KMS-11 (cell line): ENCODE data around the gene POLR2L.

Source experiments
- H2AFZ ChIP-seq: fragments of 200-600 bp; sonication (generic); 2 replicates; pipeline ENCODE4 v1.6.1; 2016; ENCODE audit warnings: antibody characterized with exemption, mixed run types, low read depth
- H3K27ac ChIP-seq: fragments of 200-600 bp; sonication (generic); 2 replicates; pipeline ENCODE4 v1.6.1; 2016; ENCODE audit warnings: mild to moderate bottlenecking, mixed run types
- H3K27me3 ChIP-seq: fragments of 200-600 bp; sonication (generic); 2 replicates; pipeline ENCODE4 v1.6.1; 2017; ENCODE audit warnings: mild to moderate bottlenecking, low read depth, mixed run types, moderate library complexity; ENCODE audit not compliant: insufficient read depth
- H3K36me3 ChIP-seq: fragments of 200-600 bp; sonication (generic); 2 replicates; pipeline ENCODE4 v1.6.1; 2017; ENCODE audit warnings: mild to moderate bottlenecking, mixed run types; ENCODE audit not compliant: insufficient read depth
- H3K4me1 ChIP-seq: fragments of 200-600 bp; sonication (generic); 2 replicates; pipeline ENCODE4 v1.6.1; 2016; ENCODE audit warnings: mild to moderate bottlenecking, low read depth, mixed run types; ENCODE audit not compliant: poor library complexity, severe bottlenecking
- H3K4me2 ChIP-seq: fragments of 200-600 bp; sonication (generic); 2 replicates; pipeline ENCODE4 v1.7.0; 2016; ENCODE audit warnings: mild to moderate bottlenecking, mixed run types
- H3K4me3 ChIP-seq: fragments of 200-600 bp; sonication (generic); IDR thresholded peaks from 2 replicates; pipeline ENCODE4 v1.6.1; 2017; ENCODE audit warnings: low read depth, low read length, mixed read lengths; ENCODE audit not compliant: insufficient read depth
- H3K79me2 ChIP-seq: fragments of 200-600 bp; sonication (generic); 2 replicates; pipeline ENCODE4 v1.6.1; 2016; ENCODE audit warnings: low read depth, mixed run types; ENCODE audit not compliant: insufficient read depth
- H3K9ac ChIP-seq: fragments of 200-600 bp; sonication (generic); 2 replicates; pipeline ENCODE4 v1.6.1; 2016; ENCODE audit warnings: mild to moderate bottlenecking, mixed run types
- H4K20me1 ChIP-seq: fragments of 200-600 bp; sonication (generic); 2 replicates; pipeline ENCODE4 v1.6.1; 2016; ENCODE audit warnings: mild to moderate bottlenecking, mixed run types; ENCODE audit not compliant: insufficient read depth
- CTCF ChIP-seq: fragments of 200-600 bp; sonication (generic); conservative IDR thresholded peaks from 2 replicates; pipeline ENCODE4 v1.6.1; 2017; ENCODE audit warnings: low read depth, mild to moderate bottlenecking, antibody characterized with exemption, low read length, moderate library complexity, mixed read lengths

Gene POLR2L

DNA sequence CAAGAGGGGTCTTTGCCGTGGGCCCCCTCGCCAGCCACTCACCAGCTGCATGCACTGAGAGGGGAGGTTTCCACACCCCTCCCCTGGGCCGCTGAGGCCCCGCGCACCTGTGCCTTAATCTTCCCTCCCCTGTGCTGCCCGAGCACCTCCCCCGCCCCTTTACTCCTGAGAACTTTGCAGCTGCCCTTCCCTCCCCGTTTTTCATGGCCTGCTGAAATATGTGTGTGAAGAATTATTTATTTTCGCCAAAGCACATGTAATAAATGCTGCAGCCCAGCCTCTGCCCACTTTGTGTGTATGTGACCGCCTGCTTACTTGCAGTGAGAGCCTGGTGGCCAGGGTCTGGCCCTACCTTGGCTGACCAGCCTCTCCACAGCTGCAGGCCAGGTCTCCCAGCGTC is 17.4 kb downstream of the POLR2L start:
- no peaks in the 10 kb centered on the region for H3K36me3 ChIP-seq

DNA sequence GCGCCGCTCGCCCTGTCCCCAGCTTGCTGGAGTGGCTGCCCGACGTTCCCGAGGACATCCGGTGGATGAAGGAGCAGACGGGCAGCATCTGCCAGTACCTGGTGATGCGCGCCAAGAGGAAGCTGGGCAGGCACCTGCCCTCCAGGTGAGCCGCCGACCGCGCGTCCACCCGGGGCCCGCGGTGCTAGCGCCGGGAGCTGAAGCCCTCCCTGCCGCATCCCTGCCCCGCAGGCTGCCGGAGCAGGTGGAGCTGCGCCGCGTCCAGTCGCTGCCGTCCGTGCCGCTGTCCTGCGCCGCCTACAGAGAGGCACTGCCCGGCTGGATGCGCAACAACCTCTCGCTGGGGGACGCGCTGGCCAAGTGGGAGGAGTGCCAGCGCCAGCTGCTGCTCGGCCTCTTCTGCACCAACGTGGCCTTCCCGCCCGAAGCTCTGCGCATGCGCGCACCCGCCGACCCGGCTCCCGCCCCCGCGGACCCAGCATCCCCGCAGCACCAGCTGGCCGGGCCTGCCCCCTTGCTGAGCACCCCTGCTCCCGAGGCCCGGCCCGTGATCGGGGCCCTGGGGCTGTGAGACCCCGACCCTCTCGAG is 17.9 kb downstream of the POLR2L start:
- Histone ChIP-seq H4K20me1 (no peaks in the 10 kb centered on the region), H3K4me3 (no peak overlapping the region), H3K27me3 (peaks cover 13% of the 10 kb centered on the region), H3K9ac (no peak overlapping the region), H3K4me2 (no peak overlapping the region), H3K79me2 (no peaks in the 10 kb centered on the region; the same call in 1 of the 2 replicates), H3K27ac (no peak overlapping the region), H2AFZ (no peak overlapping the region), H3K36me3 (no peaks in the 10 kb centered on the region), H3K4me1 (peaks cover 39% of the 10 kb centered on the region)
- TF ChIP-seq CTCF: no peak

More for the DNA sequence above, 17.4 kb downstream of the POLR2L start:
- no peak overlapping the region for H2AFZ ChIP-seq
- H3K4me2 ChIP-seq: no peak overlapping the region
- no peaks in the 10 kb centered on the region; the same call in 1 of the 2 replicates for H3K79me2 ChIP-seq
- peaks cover 18% of the 10 kb centered on the region for H3K27me3 ChIP-seq
- no peak overlapping the region for H3K27ac ChIP-seq
- no peak overlapping the region for H3K9ac ChIP-seq
- H4K20me1 ChIP-seq: no peaks in the 10 kb centered on the region
- H3K4me1 ChIP-seq: peaks cover 45% of the 10 kb centered on the region
- no peak overlapping the region for H3K4me3 ChIP-seq
- no peak for TF ChIP-seq CTCF

DNA sequence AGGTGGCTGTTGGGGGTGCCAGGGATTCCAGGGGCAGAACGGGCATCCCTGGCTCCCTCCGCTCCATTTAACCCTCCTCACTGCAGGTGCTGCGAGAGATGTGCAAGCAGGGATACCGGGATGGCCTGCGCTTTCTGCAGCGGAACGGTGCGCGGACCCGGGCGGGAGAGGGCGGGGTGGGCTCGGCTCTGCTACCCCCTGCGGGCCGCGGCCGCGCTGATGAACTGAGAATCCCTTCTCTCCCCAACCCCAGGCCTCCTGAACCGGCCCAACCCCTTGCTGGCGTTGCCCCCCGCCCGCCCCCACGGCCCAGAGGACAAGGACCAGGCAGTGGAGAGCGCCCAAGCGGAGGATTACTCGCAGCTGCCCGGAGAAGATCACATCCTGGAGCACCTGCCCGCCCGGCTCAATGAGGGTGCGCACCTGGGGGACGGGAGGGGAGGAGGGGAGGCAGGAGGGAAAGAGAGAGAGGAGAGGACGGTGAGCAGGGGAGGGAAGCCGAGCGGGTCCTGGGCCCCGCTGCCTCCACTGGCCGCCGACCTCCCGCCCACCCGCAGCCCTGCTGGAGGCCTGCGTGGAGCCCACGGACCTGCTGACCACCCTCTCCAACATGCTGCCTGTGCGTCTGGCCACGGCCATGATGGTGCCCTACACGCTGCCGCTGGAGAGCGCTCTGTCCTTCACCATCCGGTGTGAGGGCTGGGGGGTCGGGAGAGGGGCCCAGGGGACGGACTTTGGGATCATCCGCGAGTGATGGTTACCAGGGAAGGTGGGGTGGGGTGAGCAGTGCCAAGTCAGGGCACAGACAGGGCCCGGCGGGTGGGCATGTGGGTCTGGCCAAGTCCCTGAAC is 18.7 kb downstream of the POLR2L start:
- Histone ChIP-seq H3K79me2 (no peaks in the 10 kb centered on the region; the same call in 1 of the 2 replicates), H3K36me3 (no peaks in the 10 kb centered on the region), H3K27me3 (peaks cover 6% of the 10 kb centered on the region; the same call in 1 of the 2 replicates), H3K4me2 (no peak overlapping the region), H3K4me3 (no peak overlapping the region), H2AFZ (no peak overlapping the region), H3K4me1 (peaks cover 32% of the 10 kb centered on the region), H3K9ac (no peak overlapping the region), H4K20me1 (no peaks in the 10 kb centered on the region), H3K27ac (no peak overlapping the region)
- no peak for TF ChIP-seq CTCF

DNA sequence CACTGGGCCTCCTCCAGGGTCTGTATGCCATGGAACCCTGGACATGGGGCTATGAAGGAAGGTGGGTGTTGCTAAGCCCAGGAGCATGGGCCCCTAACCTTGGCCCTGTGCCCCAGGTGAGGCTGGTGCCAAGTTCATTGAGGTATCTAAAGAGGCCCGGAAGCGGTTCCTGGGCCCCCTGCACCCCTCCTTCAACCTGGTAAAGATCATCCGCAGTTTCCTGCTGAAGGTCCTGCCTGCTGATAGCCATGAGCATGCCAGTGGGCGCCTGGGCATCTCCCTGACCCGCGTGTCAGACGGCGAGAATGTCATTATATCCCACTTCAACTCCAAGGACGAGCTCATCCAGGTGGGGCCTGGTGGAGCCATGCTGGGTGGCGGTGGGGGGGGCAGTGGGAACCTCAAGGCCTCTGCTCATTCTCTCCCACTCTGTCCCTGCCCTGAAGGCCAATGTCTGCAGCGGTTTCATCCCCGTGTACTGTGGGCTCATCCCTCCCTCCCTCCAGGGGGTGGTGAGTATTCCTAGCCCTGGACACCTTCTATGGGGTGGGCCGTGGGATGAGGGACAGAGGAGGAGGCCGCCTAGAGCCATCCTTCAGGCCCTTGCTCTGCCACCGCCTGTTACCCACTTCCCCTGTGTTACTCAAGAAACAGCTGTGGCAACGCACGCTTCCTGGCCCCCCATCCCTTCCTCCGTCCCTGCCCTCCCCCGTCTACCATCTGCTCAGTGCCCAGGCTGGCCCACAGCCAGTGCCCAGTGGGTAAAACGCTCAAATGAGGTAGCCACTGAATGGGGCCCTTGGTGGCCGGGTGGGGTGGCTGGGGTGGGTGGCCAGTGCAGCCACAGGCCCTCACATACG is 20.6 kb downstream of the POLR2L start:
- TF ChIP-seq CTCF: no peak
- Histone ChIP-seq H4K20me1 (no peaks in the 10 kb centered on the region), H3K4me1 (peaks cover 17% of the 10 kb centered on the region), H2AFZ (no peak overlapping the region), H3K27me3 (no peaks in the 10 kb centered on the region), H3K79me2 (no peaks in the 10 kb centered on the region; the same call in 1 of the 2 replicates), H3K4me3 (no peak overlapping the region), H3K27ac (no peak overlapping the region), H3K36me3 (no peaks in the 10 kb centered on the region), H3K9ac (no peak overlapping the region), H3K4me2 (no peak overlapping the region; the same call in 1 of the 2 replicates)
